D721Med (cell line): ENCODE data around the gene ERFL.

ENCODE experiments used
- DNase-seq: peaks from one replicate; pipeline ENCODE4 v3.0.0; 2011; ENCODE audit warnings: low spot score; ENCODE audit not compliant: insufficient read length
- FAIRE-seq: peaks from 2 replicates; lab custom pipeline; 2011; peaks lifted over from hg19 to GRCh38; lab: Jason Lieb, UNC
- CTCF ChIP-seq: IDR thresholded peaks from 2 replicates; pipeline ENCODE4 v1.5.1; 2012; ENCODE audit warnings: mild to moderate bottlenecking, control low read depth; ENCODE audit not compliant: insufficient read depth; ENCODE audit errors: missing control alignments

The ERFL gene

GRCh38 chr19:41906916-41907680 lies 21.2 kb downstream of the ERFL start:
- no peak for DNase-seq
- FAIRE-seq = no peak
- TF ChIP-seq CTCF = no peak

- no peak for TF ChIP-seq CTCF
- FAIRE-seq (no peak), DNase-seq (no peak)
Measured at GRCh38 chr19:41906271-41906670, 22.0 kb downstream of the ERFL start.

DNA sequence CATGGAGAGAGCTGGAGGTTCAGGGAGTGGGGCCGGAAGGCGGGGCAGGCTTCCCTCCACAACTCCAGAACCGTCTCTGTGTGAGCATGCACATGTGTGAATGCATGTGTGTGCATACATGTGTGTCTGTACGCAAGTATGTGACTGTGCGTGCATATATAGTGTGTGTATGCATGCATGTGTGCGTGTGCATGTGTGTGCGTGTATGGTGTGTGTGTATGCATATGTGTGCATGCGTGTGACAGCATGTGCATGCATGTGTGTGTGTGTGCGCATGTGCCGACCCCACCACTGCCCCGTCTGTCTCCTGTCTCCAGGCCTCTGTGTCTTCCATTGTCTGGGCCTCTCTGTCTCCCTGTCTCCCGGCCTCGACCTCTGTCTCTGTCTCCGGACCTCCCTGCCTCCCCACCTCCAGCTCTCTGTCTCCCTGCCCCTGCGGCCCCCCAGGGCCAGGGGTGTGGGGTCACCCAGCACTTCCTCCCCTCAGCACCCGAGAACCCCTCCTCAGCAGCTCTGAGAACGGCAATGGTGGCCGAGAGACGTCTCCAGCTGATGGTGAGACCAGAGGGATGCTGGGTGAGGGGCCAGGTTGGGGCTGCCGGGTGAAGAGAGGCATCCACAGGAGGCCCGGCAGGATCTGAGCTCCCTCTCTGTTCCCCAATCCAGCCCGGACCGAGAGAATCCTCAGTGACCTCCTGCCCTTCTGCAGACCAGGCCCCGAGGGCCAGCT lies 22.8 kb downstream of the ERFL start:
- FAIRE-seq (no peak), DNase-seq (no peak)
- no peak for TF ChIP-seq CTCF

DNA sequence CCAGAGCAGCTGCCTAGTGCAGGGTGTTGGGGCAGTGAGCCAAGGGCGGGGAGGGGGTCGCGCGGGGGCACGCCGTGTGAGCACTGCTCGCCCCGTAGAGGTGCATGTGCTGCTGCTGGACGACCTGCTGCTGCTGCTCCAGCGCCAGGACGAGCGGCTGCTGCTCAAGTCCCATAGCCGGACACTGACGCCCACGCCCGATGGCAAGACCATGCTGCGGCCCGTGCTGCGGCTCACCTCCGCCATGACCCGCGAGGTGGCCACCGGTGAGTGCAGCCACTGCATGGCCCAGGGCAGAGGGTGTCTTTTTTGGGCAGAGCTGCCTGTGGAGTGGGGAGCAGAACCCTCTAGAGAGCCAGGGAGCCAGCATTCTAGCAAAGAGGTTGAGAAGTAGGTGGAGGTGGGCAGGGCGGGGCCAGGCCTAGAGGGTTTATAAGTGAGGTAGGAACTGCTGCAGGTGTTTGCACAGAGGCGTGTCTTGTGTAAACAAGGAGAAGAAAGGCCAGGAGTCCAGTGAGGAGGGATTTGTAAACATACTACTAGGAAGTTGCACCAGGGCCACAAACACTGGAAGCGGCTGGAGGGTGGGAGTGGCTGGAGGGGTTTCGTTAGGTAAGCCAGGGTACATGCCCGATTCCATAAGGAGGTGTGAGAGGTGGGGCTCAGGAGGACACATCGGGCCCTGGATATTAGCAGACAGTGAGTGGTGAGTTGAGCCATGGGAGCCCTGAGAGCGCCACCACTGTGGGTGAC lies 24.0 kb downstream of the ERFL start:
- DNase-seq (no peak), FAIRE-seq (no peak)
- TF ChIP-seq CTCF = no peak

GRCh38 chr19:41903193-41903953 lies 24.9 kb downstream of the ERFL start:
- DNase-seq = no peak
- TF ChIP-seq CTCF = no peak
- no peak for FAIRE-seq

GRCh38 chr19:41902594-41902993 lies 25.7 kb downstream of the ERFL start:
- no peak for TF ChIP-seq CTCF
- DNase-seq (no peak), FAIRE-seq (no peak)
